ENCODE results near the gene TMCO1.
"Not testable (repeated sequence)": the region's sequence is repeated elsewhere in the genome, so short reads cannot be mapped to it uniquely, and the experiment has no call there.

DNA sequence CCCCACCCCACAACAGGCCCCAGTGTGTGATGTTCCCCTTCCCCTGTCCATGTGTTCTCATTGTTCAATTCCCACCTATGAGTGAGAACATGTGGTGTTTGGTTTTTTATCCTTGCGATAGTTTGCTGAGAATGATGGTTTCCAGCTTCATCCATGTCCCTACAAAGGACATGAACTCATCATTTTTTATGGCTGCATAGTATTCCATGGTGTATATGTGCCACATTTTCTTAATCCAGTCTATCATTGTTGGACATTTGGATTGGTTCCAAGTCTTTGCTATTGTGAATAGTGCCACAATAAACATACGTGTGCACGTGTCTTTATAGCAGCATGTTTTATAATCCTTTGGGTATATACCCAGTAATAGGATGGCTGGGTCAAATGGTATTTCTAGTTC, 9.5 kb upstream of the TMCO1 start:
- TF ChIP-seq POLR2A (IDR thresholded peaks at IDR 0.05; ENCODE audit: low read length); GATA1 (IDR thresholded peaks at IDR 0.05; ENCODE audit: low read depth, low read length): not testable (repeated sequence)

Measured in erythroblast (primary cell).